HG03442 (cell line): ENCODE results near the gene CHD2.

Source experiments
- ATAC-seq: cut with Tn5 transposase; IDR thresholded peaks from one replicate; pipeline ENCODE4 v1.9.1; 2021; ENCODE audit warnings: mild to moderate bottlenecking, moderate library complexity; ENCODE audit not compliant: unreplicated experiment

CHD2 gene

GRCh38 chr15:92928225-92928750 lies 28.2 kb downstream of the CHD2 start:
- no peak for ATAC-seq

GRCh38 chr15:92929002-92929401 lies 28.9 kb downstream of the CHD2 start:
- ATAC-seq = no peak

GRCh38 chr15:92930054-92930621 lies 30.0 kb downstream of the CHD2 start:
- ATAC-seq = no peak

- no peak for ATAC-seq
Observed at GRCh38 chr15:92930776-92931175, 30.7 kb downstream of the CHD2 start.

- ATAC-seq = no peak
Observed at GRCh38 chr15:92932946-92933649, 33.0 kb downstream of the CHD2 start.

GRCh38 chr15:92933831-92934230 lies 33.7 kb downstream of the CHD2 start:
- ATAC-seq = no peak

GRCh38 chr15:92934716-92935115 lies 34.6 kb downstream of the CHD2 start:
- ATAC-seq = no peak

GRCh38 chr15:92936138-92936537 lies 36.0 kb downstream of the CHD2 start:
- ATAC-seq = no peak

GRCh38 chr15:92936693-92937092 lies 36.6 kb downstream of the CHD2 start:
- ATAC-seq = no peak

GRCh38 chr15:92937901-92938300 lies 37.8 kb downstream of the CHD2 start:
- ATAC-seq = no peak

GRCh38 chr15:92938387-92938786 lies 38.3 kb downstream of the CHD2 start:
- no peak for ATAC-seq

- no peak for ATAC-seq
Observed at GRCh38 chr15:92941668-92942067, 41.5 kb downstream of the CHD2 start.

- ATAC-seq = no peak
Observed at GRCh38 chr15:92942706-92943105, 42.6 kb downstream of the CHD2 start.

- no peak for ATAC-seq
Observed at GRCh38 chr15:92943581-92943980, 43.5 kb downstream of the CHD2 start.

GRCh38 chr15:92944946-92945521 lies 44.9 kb downstream of the CHD2 start:
- no peak for ATAC-seq

- no peak for ATAC-seq
Observed at GRCh38 chr15:92947071-92947730, 47.1 kb downstream of the CHD2 start.

GRCh38 chr15:92949604-92950249 lies 49.6 kb downstream of the CHD2 start:
- no peak for ATAC-seq

- ATAC-seq = no peak
Observed at GRCh38 chr15:92951800-92952457, 51.8 kb downstream of the CHD2 start.

- no peak for ATAC-seq
Observed at GRCh38 chr15:92952458-92952850, 52.3 kb downstream of the CHD2 start.

- ATAC-seq = no peak
Observed at GRCh38 chr15:92953566-92953965, 53.4 kb downstream of the CHD2 start.

GRCh38 chr15:92954002-92954401 lies 53.9 kb downstream of the CHD2 start:
- no peak for ATAC-seq
